B cell (primary cell): ENCODE results near the gene SPEM2. TPM values are rescaled to one million over a fixed set of nuclear protein-coding genes. Genes with fewer than 3 reads are reported as not detected.

ENCODE experiments used
- ATAC-seq: fragments of 200-7000 bp; cut with Tn5 transposase; one replicate; pipeline ENCODE4 v1.10.0; 2021; ENCODE audit warnings: low read depth, mild to moderate bottlenecking, moderate number of reproducible peaks, moderate library complexity
- CTCF ChIA-PET: fragments of 350-600 bp; sonication (Branson Sonifier 250); formaldehyde crosslinking; loops from one replicate; lab custom pipeline; 2021; ENCODE audit warnings: antibody characterized with exemption, inconsistent platforms; lab: Charles Lee
- POLR2A ChIA-PET: fragments of 350-600 bp; sonication (Branson Sonifier 250); formaldehyde crosslinking; loops from one replicate; lab custom pipeline; 2021; ENCODE audit warnings: antibody characterized with exemption; lab: Charles Lee
- DNase-seq: peaks from one replicate; pipeline ENCODE4 v3.0.0; 2013
- H2AFZ ChIP-seq: 2 replicates; pipeline ENCODE4 v1.6.1; 2012; ENCODE audit warnings: mild to moderate bottlenecking, low read depth, low read length; ENCODE audit not compliant: insufficient read depth, poor library complexity, severe bottlenecking
- H3K27ac ChIP-seq, 2 donors: 1 replicate in 1 of 2; 2 replicates in 1 of 2; pipeline ENCODE4 v1.5.1; 2012 to 2013; ENCODE audit warnings: low read length in 2 of 2, mild to moderate bottlenecking in 2 of 2, moderate library complexity in 1 of 2
- H3K27me3 ChIP-seq, 4 experiments: fragments of 200-600 bp in 1 of 4; sonication (generic) in 1 of 4; replicated peaks in 1 of 4; 1 replicate in 2 of 4; 2 replicates in 2 of 4; pipeline versions ENCODE4 v1.6.1 to v1.7.0; 2013 to 2016; ENCODE audit warnings: low read length in 3 of 4, mild to moderate bottlenecking in 2 of 4, mixed read lengths in 1 of 4, moderate library complexity in 1 of 4; ENCODE audit not compliant: insufficient read depth in 4 of 4, control insufficient read depth in 3 of 4; ENCODE audit errors: control extremely low read depth in 1 of 4
- H3K36me3 ChIP-seq, 2 experiments: replicated peaks in 1 of 2; 1 replicate in 1 of 2; 2 replicates in 1 of 2; pipeline versions ENCODE4 v1.6.1 to v1.7.1; 2013; ENCODE audit warnings: low read length in 1 of 2; ENCODE audit not compliant: insufficient read depth in 2 of 2, control insufficient read depth in 1 of 2; ENCODE audit errors: control extremely low read depth in 1 of 2, extremely low read depth in 1 of 2
- H3K4me1 ChIP-seq, 2 donors: fragments of 200-600 bp in 1 of 2; sonication (generic) in 1 of 2; 1 replicate in 1 of 2; 2 replicates in 1 of 2; pipeline versions ENCODE4 v1.5.1 to v1.6.1; 2013 to 2017; ENCODE audit warnings: low read length in 2 of 2; ENCODE audit not compliant: control insufficient read depth in 2 of 2, insufficient read depth in 2 of 2
- H3K4me2 ChIP-seq: replicated peaks from 2 replicates; pipeline ENCODE3; 2012; ENCODE audit warnings: mild to moderate bottlenecking, low read depth, low read length; ENCODE audit not compliant: poor library complexity, severe bottlenecking
- H3K4me3 ChIP-seq, 5 experiments: fragments of 200-600 bp in 1 of 5; sonication (generic) in 1 of 5; 1 replicate in 3 of 5; 2 replicates in 2 of 5; pipeline versions ENCODE4 v1.5.1 to v1.7.0; 2011 to 2016; ENCODE audit warnings: low read length in 4 of 5, mild to moderate bottlenecking in 4 of 5, low read depth in 2 of 5, control low read depth in 1 of 5, moderate library complexity in 1 of 5; ENCODE audit not compliant: insufficient read depth in 1 of 5; ENCODE audit errors: control extremely low read depth in 1 of 5, extremely low read depth in 1 of 5
- H3K79me2 ChIP-seq: fragments of 200-600 bp; sonication (generic); one replicate; pipeline ENCODE4 v1.6.0; 2016; ENCODE audit warnings: low read length; ENCODE audit not compliant: control insufficient read depth, insufficient read depth
- H3K9ac ChIP-seq: fragments of 200-600 bp; sonication (generic); 2 replicates; pipeline ENCODE4 v1.6.1; 2017; ENCODE audit warnings: mild to moderate bottlenecking, low read length, moderate library complexity
- H3K9me3 ChIP-seq, 3 donors: one replicate each; pipeline versions ENCODE4 v1.6.1 to v1.7.1; 2013; ENCODE audit warnings: low read length in 2 of 3; ENCODE audit not compliant: control insufficient read depth in 2 of 3, insufficient read depth in 1 of 3; ENCODE audit errors: control extremely low read depth in 1 of 3
- H4K20me1 ChIP-seq: 2 replicates; pipeline ENCODE4 v1.6.0; 2012; ENCODE audit warnings: mild to moderate bottlenecking, low read length; ENCODE audit not compliant: insufficient read depth, control insufficient read depth, poor library complexity, severe bottlenecking
- H3K27ac Mint-ChIP-seq: one replicate; pipeline ENCODE4 v1.8.0; 2021; ENCODE audit warnings: mixed read lengths
- H3K27me3 Mint-ChIP-seq: one replicate; pipeline ENCODE4 v1.8.0; 2021; ENCODE audit warnings: mixed read lengths
- H3K4me1 Mint-ChIP-seq: one replicate; pipeline ENCODE4 v1.8.0; 2021; ENCODE audit warnings: mixed read lengths
- H3K4me3 Mint-ChIP-seq: one replicate; pipeline ENCODE4 v1.8.0; 2021; ENCODE audit warnings: mixed read lengths
- H3K9me3 Mint-ChIP-seq: one replicate; pipeline ENCODE4 v1.8.0; 2022; ENCODE audit warnings: mixed read lengths; ENCODE audit not compliant: insufficient read depth
- EZH2 ChIP-seq: IDR thresholded peaks from 2 replicates; pipeline ENCODE4 v1.6.1; 2012; ENCODE audit warnings: borderline replicate concordance, low read depth, mild to moderate bottlenecking, moderate library complexity, low read length; ENCODE audit not compliant: insufficient read depth, poor library complexity, severe bottlenecking
- WGBS: methylation state at CpG from one replicate; pipeline ENCODE4 v1.1.5; 2013; ENCODE audit warnings: missing lambda C conversion rate; ENCODE audit not compliant: insufficient coverage; 5-methylcytosine and 5-hydroxymethylcytosine counted together
- intact Hi-C: fragments of 100-400 bp; cut with micrococcal nuclease; formaldehyde crosslinking; loops from one replicate; pipeline ENCODE4 v1.10.0; 2022
- polyA plus RNA-seq: library from polyadenylated mRNA; depleted of rRNA; stranded (reverse); fragments of >200 nt; gene quantifications from 2 replicates; pipeline ENCODE4 v1.2.3, GENCODE V29; 2012
- total RNA-seq, 2 donors: library from RNA; stranded (reverse); fragments of 120-200 nt in 1 of 2; gene quantifications; 1 replicate in 1 of 2; 2 replicates in 1 of 2; pipeline versions ENCODE4 v1.2.3 to v1.2.4, GENCODE V29; 2013 to 2022
- TF ChIP-seq, protein P1 (sequence below): fragments of 200-600 bp; IDR thresholded peaks from one replicate; pipeline ENCODE4 v1.8.0; 2022; ENCODE audit warnings: antibody characterized with exemption, mild to moderate bottlenecking

SPEM2 gene
- total and polyA plus RNA-seq, 2 donors (not counting 1 experiment from before 2014, with no cell fraction given), result not detected

DNA sequence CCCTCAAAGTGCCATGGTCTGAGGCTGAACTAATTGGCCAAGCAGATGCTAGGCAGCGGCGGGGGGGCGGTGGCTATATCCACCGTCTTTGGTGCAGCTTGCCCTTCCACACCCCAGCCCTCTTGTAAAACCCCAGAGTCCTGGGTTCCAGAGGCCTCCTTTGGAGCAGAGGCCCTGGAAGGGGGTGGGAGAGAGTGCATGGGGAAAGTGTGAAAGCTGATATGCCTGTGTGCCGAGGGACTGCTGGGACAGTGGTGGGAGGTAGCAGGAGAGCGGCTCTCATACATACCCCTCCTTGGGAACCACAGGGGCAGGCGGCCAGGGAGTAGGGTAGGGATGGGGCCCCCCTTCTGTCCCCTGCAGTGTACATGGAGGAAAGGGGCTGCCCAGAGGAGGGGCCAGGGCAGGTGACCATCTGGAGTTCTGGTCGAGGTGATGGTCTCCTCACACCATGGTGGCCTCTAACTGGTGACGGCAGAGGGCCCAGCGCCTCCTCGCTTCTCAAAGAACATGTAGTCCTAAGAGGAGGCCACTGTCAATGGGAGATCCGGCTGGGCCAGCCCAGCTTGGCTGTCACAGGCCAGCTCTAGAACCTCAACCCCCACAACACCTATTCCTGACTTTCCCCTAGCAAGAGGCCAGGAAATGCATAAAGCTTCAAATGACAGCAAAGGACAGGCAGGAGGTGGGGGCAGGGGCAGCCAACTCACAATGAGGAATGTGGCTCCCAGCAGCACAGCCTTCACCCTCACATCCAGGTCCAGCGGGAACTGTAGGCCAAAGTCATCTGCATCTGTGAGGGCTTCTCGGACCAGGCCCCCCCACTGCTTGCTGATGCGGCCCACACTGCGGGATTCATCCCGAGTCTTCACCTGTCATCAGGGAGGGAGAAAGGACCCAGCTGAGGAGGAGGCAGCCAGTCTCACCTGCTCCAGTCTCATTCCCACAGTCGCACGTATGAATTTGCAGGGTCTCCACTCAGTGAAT is 35.2 kb upstream of the SPEM2 start:
- H3K36me3 ChIP-seq, result peaks cover 0 to 37% of the 10 kb centered on the region in 2 experiments
- H3K27ac ChIP-seq, result no peak overlapping the region
- POLR2A ChIA-PET, result no interaction called here
- H3K4me2 ChIP-seq, result no peak overlapping the region
- H3K79me2 ChIP-seq, result peaks cover 10% of the 10 kb centered on the region
- no peak for TF ChIP-seq EZH2
- TF ChIP-seq, protein P1, sequence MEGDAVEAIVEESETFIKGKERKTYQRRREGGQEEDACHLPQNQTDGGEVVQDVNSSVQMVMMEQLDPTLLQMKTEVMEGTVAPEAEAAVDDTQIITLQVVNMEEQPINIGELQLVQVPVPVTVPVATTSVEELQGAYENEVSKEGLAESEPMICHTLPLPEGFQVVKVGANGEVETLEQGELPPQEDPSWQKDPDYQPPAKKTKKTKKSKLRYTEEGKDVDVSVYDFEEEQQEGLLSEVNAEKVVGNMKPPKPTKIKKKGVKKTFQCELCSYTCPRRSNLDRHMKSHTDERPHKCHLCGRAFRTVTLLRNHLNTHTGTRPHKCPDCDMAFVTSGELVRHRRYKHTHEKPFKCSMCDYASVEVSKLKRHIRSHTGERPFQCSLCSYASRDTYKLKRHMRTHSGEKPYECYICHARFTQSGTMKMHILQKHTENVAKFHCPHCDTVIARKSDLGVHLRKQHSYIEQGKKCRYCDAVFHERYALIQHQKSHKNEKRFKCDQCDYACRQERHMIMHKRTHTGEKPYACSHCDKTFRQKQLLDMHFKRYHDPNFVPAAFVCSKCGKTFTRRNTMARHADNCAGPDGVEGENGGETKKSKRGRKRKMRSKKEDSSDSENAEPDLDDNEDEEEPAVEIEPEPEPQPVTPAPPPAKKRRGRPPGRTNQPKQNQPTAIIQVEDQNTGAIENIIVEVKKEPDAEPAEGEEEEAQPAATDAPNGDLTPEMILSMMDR, result no peak
- H3K4me1 ChIP-seq, result peaks cover 11 to 13% of the 10 kb centered on the region in 2 donors
- no peak overlapping the region for H3K4me3 ChIP-seq
- Mint-ChIP-seq H3K27ac (no peak overlapping the region), H3K4me1 (peaks cover 13% of the 10 kb centered on the region), H3K27me3 (no peaks in the 10 kb centered on the region), H3K9me3 (no peaks in the 10 kb centered on the region), H3K4me3 (no peak overlapping the region)
- intact Hi-C loops, result no loop called here
- CTCF ChIA-PET, result interaction anchor here (1.6 to 1.8 kb wide), 2 partner anchors 34 to 46 kb away, joined by 4 to 6 read pairs; no protein-coding TSS in a partner anchor
- H2AFZ ChIP-seq, result no peak overlapping the region
- no peaks in the 10 kb centered on the region for H4K20me1 ChIP-seq
- no peak for ATAC-seq
- H3K9me3 ChIP-seq, result no peaks in the 10 kb centered on the region
- no peak overlapping the region for H3K9ac ChIP-seq
- 97% methylated on average over 14 of the region's 19 CpGs for WGBS
- DNase-seq, result no peak
- no peaks in the 10 kb centered on the region for H3K27me3 ChIP-seq

DNA sequence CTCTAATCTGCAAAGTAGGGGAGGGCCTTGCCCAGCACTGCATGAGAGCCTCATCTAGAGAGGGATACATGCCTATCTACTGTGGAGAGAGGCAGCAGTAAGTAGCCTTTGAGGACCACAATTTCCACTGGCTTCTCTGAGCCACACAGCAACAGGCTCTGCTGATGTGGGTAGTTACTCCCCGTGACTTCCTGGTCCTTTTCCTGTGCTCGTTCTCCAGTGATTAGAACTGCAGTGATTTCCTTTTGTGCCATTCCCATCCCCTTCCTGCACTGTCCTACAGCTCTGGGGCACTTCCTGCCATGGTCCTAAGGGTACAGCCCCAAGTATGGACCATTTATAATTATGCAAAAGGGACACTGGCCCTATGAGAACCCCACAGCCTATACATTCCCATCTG is 34.1 kb upstream of the SPEM2 start:
- 76% methylated on average over 2 of the region's 2 CpGs for WGBS

More for the DNA sequence above, 34.1 kb upstream of the SPEM2 start:
- H3K27me3 Mint-ChIP-seq, result no peaks in the 10 kb centered on the region
- peaks cover 12% of the 10 kb centered on the region for H3K4me1 Mint-ChIP-seq
- CTCF ChIA-PET, result no interaction called here
- Histone ChIP-seq H3K79me2 (peaks cover 10% of the 10 kb centered on the region), H3K9ac (no peak overlapping the region), H4K20me1 (no peaks in the 10 kb centered on the region), H3K36me3 (peaks cover 0 to 37% of the 10 kb centered on the region in 2 experiments), H3K4me2 (no peak overlapping the region), H3K27me3 (no peaks in the 10 kb centered on the region), H3K27ac (no peak overlapping the region), H3K4me3 (no peak overlapping the region), H3K4me1 (peaks cover 12 to 16% of the 10 kb centered on the region in 2 donors), H2AFZ (no peak overlapping the region), H3K9me3 (no peaks in the 10 kb centered on the region)
- DNase-seq (no peak), ATAC-seq (no peak)
- no peak overlapping the region for H3K27ac Mint-ChIP-seq
- POLR2A ChIA-PET, result no interaction called here
- no peaks in the 10 kb centered on the region for H3K9me3 Mint-ChIP-seq
- intact Hi-C loops, result no loop called here
- H3K4me3 Mint-ChIP-seq, result no peak overlapping the region
- no peak for TF ChIP-seq EZH2
- TF ChIP-seq, protein P1, result no peak
